ENCODE measurements around the gene C4A. TPM values are rescaled to one million over a fixed set of nuclear protein-coding genes. Genes with fewer than 3 reads are reported as not detected.

Gene C4A
- total and polyA plus RNA-seq, 10 of the 15 experiments (the other 5 are each of a cell fraction or from before 2014, with no cell fraction given): 0.13 to 5.4 (median 0.88) TPM; not detected in 1

- Histone ChIP-seq H3K36me3 (ENCODE audit: control insufficient read depth in 2 of 2, insufficient read depth in 2 of 2, low read length in 1 of 2) (peaks cover 23 to 24% of the 10 kb centered on the region in 2 experiments), H3K4me1 (ENCODE audit: control insufficient read depth, insufficient read depth, low read length) (peaks cover 9% of the 10 kb centered on the region; the same call in 1 of the 2 replicates), H3K79me2 (ENCODE audit: control insufficient read depth, insufficient read depth, low read length) (peaks cover 14% of the 10 kb centered on the region), H3K4me3 (no peak overlapping the region), H3K9ac (ENCODE audit: control insufficient read depth, insufficient read depth, low read length) (no peak overlapping the region), H3K9me3 (replicated peaks; ENCODE audit: control insufficient read depth, insufficient read depth, low read length) (no peaks in the 10 kb centered on the region), H3K27ac (ENCODE audit: control insufficient read depth, insufficient read depth) (no peak overlapping the region), H2AFZ (ENCODE audit: control insufficient read depth, low read depth, low read length) (no peak overlapping the region), H3K27me3 (replicated peaks in 1 of 2; ENCODE audit: control insufficient read depth in 2 of 2, insufficient read depth in 2 of 2, low read length in 1 of 2) (no peaks in the 10 kb centered on the region), H4K20me1 (ENCODE audit: control insufficient read depth, insufficient read depth) (no peaks in the 10 kb centered on the region), H3K4me2 (ENCODE audit: control insufficient read depth, insufficient read depth) (no peak overlapping the region)
- SMC1A ChIA-PET (ENCODE audit: uncharacterized antibody, unreplicated experiment): no interaction called here
- WGBS (ENCODE audit: insufficient coverage, insufficient replicate concordance, low lambda C conversion rate, missing lambda C conversion rate): 71% methylated on average over 9 of the region's 10 CpGs
- FAIRE-seq (no peak), DNase-seq (ENCODE audit: low read depth, low spot score) (no peak), ATAC-seq (no peak)
- CTCF ChIA-PET: interaction anchor here (1.3 kb wide), 1 partner anchor 15 kb away, joined by 4 read pairs; no protein-coding TSS in a partner anchor
- BruUV-seq (replicated peaks): no TSS peak
- in situ Hi-C loops (cut with MboI): no loop called here
- POLR2A ChIA-PET: no interaction called here
- intact Hi-C loops (cut with micrococcal nuclease; ENCODE audit: unreplicated experiment): no loop called here
- RAD21 ChIA-PET (ENCODE audit: unreplicated experiment): no interaction called here
- TF ChIP-seq MEF2A (IDR thresholded peaks at IDR 0.05; ENCODE audit: insufficient read depth, low read depth, low read length): no peak
- TF ChIP-seq NKRF (conservative IDR thresholded peaks at IDR 0.05): no peak
- TF ChIP-seq ZNF687 (IDR thresholded peaks at IDR 0.05): no peak
- no peak for TF ChIP-seq NFYB (IDR thresholded peaks at IDR 0.05; ENCODE audit: insufficient read depth, low read depth, low read length)
- no peak for TF ChIP-seq RBBP5 (conservative IDR thresholded peaks at IDR 0.05)
- no peak for TF ChIP-seq PAX5 (IDR thresholded peaks at IDR 0.05; ENCODE audit: borderline replicate concordance, low read depth, low read length)
- no peak for TF ChIP-seq CBX3 (IDR thresholded peaks at IDR 0.05; ENCODE audit: borderline replicate concordance, low read depth)
- no peak for TF ChIP-seq SMARCA5 (IDR thresholded peaks at IDR 0.05)
- no peak for TF ChIP-seq SREBF2 (IDR thresholded peaks at IDR 0.05; ENCODE audit: low read length)
- no peak for TF ChIP-seq MTA3 (IDR thresholded peaks at IDR 0.05; ENCODE audit: borderline replicate concordance, low read length)
- no peak for TF ChIP-seq CHD1 (IDR thresholded peaks at IDR 0.05; ENCODE audit: low read depth, low read length)
- no peak for TF ChIP-seq MTA2 (IDR thresholded peaks at IDR 0.05; ENCODE audit: low read depth)
- no peak for TF ChIP-seq YY1 (IDR thresholded peaks at IDR 0.05; ENCODE audit: low read depth, low read length)
- TF ChIP-seq IRF3 (IDR thresholded peaks at IDR 0.05): no peak
- TF ChIP-seq CREB1 (IDR thresholded peaks at IDR 0.05; ENCODE audit: low read depth): no peak
These were observed 14.6 kb upstream of the C4A start for GRCh38 chr6:31966997-31967925.

All from GM12878 (cell line).